ENCODE measurements around the gene PPP1R9A.

The PPP1R9A gene

DNA sequence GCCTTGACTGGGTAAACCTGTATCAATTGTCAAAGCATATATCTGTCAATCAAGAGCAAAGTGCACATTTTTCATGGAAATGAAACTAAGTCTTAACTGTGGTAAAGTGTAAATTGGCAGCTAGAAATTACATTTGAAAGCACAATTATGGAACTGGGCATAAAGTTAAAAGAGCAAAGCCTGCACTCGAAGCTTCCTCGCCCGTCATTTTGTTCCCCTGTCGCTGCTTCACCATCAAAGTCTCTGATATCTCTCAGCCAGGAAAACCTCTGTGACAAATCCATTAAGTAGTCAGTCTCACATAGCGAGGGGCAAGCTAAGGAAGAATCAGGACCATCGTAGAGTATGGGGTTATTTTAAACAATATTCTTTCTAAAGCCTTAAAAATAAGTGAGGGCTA lies 389.1 kb downstream of the PPP1R9A start:
- Histone ChIP-seq H3K4me1 (ENCODE audit: control insufficient read depth, insufficient read depth, low read length, unreplicated experiment) (no peaks in the 10 kb centered on the region), H3K36me3 (ENCODE audit: insufficient read depth, low read length) (no peaks in the 10 kb centered on the region), H3K27ac (ENCODE audit: low read depth, low read length) (no peak overlapping the region), H3K27me3 (ENCODE audit: insufficient read depth, low read length) (peaks cover 10% of the 10 kb centered on the region), H3K79me2 (ENCODE audit: control insufficient read depth, insufficient read depth, low read length, unreplicated experiment) (no peaks in the 10 kb centered on the region), H3K4me3 (ENCODE audit: low read depth, low read length) (no peak overlapping the region), H2AFZ (ENCODE audit: low read length, unreplicated experiment) (no peak overlapping the region)

DNA sequence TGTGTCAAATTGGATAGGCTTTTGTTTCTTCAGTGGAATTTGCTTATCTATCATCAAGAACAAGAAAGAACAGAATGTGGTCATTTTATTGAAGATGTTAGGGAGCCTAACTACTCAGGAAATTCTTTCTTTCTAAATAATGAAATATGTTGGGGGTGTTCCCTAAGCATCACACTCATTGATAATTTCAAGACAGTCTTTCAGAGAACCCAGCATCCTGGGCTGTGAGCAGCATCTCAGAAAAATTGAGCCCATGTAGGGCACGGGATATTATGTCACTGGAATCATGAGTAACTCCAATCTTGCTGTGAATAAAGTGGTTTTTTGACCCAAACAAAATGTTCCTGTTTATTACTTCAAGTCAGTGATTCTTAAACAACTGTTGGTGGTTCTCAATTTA lies 389.6 kb downstream of the PPP1R9A start:
- no peak overlapping the region for H3K4me3 ChIP-seq (ENCODE audit: low read depth, low read length)
- no peak overlapping the region for H2AFZ ChIP-seq (ENCODE audit: low read length, unreplicated experiment)
- peaks cover 10% of the 10 kb centered on the region for H3K27me3 ChIP-seq (ENCODE audit: insufficient read depth, low read length)
- H3K4me1 ChIP-seq (ENCODE audit: control insufficient read depth, insufficient read depth, low read length, unreplicated experiment): no peaks in the 10 kb centered on the region
- no peak overlapping the region for H3K27ac ChIP-seq (ENCODE audit: low read depth, low read length)
- H3K36me3 ChIP-seq (ENCODE audit: insufficient read depth, low read length): no peaks in the 10 kb centered on the region
- no peaks in the 10 kb centered on the region for H3K79me2 ChIP-seq (ENCODE audit: control insufficient read depth, insufficient read depth, low read length, unreplicated experiment)

GRCh38 chr7:95298091-95298490 lies 390.7 kb downstream of the PPP1R9A start:
- no peak overlapping the region for H3K4me3 ChIP-seq (ENCODE audit: low read depth, low read length)
- H3K79me2 ChIP-seq (ENCODE audit: control insufficient read depth, insufficient read depth, low read length, unreplicated experiment): no peaks in the 10 kb centered on the region
- no peak overlapping the region for H2AFZ ChIP-seq (ENCODE audit: low read length, unreplicated experiment)
- H3K27me3 ChIP-seq (ENCODE audit: insufficient read depth, low read length): peaks cover 17% of the 10 kb centered on the region
- no peaks in the 10 kb centered on the region for H3K36me3 ChIP-seq (ENCODE audit: insufficient read depth, low read length)
- no peak overlapping the region for H3K27ac ChIP-seq (ENCODE audit: low read depth, low read length)
- H3K4me1 ChIP-seq (ENCODE audit: control insufficient read depth, insufficient read depth, low read length, unreplicated experiment): no peaks in the 10 kb centered on the region

DNA sequence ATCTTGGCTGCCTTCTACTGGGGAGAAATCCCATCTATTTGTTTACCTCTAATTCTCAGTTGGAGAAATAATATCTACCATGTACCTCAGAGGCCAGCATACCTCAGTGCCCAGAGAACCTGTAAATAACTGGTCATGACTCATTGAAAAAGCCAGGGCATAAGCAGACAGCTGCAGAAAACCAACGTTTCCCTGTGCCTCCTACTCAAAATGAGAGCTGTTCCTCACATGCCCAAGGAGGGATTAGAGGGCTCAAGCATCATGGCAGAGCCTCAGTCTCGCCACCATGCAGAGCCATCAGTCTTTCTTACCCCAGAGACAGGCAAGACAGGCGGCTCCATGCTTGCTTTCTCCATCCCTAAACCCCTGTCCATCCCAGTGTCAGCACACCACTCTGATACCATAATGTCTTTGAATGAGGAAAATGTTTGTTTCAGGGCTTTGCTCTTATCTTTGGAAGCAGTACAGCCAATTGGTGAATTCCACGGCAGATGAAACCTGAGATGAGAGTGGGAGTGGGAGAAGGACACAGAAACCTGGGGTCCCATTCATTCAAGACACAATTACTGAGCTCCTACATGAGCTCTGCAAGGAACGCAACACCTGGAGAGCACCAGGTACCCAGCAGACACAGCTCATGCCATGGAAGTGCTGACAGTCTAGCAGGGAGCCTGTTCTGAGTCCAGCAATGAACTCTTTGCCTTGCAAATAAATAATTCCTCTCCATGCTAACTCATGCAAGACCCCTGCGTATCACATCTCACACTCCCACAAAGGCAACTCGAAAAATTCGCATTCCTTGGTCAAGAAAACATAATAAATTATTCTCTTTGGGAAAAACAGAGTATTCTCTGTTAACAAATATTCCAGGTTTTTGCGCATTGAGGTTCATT lies 395.9 kb downstream of the PPP1R9A start:
- no peak overlapping the region for H3K4me3 ChIP-seq (ENCODE audit: low read depth, low read length)
- peaks cover 19% of the 10 kb centered on the region for H3K27me3 ChIP-seq (ENCODE audit: insufficient read depth, low read length)
- no peaks in the 10 kb centered on the region for H3K79me2 ChIP-seq (ENCODE audit: control insufficient read depth, insufficient read depth, low read length, unreplicated experiment)
- no peaks in the 10 kb centered on the region for H3K4me1 ChIP-seq (ENCODE audit: control insufficient read depth, insufficient read depth, low read length, unreplicated experiment)
- H2AFZ ChIP-seq (ENCODE audit: low read length, unreplicated experiment): no peak overlapping the region
- H3K27ac ChIP-seq (ENCODE audit: low read depth, low read length): no peak overlapping the region
- H3K36me3 ChIP-seq (ENCODE audit: insufficient read depth, low read length): no peaks in the 10 kb centered on the region

DNA sequence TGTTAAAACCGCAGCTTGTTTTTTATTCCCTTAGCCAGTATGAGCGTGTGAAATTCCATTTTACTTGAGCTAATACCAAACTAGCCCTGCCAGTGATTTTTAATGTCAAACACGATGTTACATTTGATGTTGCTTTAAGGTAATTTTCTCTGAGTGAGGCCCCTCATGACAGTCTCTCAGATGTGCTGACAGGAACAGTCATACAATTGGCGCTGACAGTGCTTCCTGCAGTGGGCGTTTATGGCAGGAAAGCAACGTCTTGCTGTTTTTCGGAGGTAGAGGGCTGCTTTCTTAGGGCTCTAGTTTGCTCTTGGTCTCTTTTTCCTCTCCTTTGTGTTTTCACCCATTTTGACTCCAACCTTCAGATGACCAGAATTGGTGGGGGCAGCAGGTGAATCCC lies 397.6 kb downstream of the PPP1R9A start:
- Histone ChIP-seq H3K36me3 (ENCODE audit: insufficient read depth, low read length) (no peaks in the 10 kb centered on the region), H3K4me1 (ENCODE audit: control insufficient read depth, insufficient read depth, low read length, unreplicated experiment) (no peaks in the 10 kb centered on the region), H3K27ac (ENCODE audit: low read depth, low read length) (no peak overlapping the region), H3K27me3 (ENCODE audit: insufficient read depth, low read length) (peaks cover 17% of the 10 kb centered on the region), H3K79me2 (ENCODE audit: control insufficient read depth, insufficient read depth, low read length, unreplicated experiment) (no peaks in the 10 kb centered on the region), H3K4me3 (ENCODE audit: low read depth, low read length) (no peak overlapping the region), H2AFZ (ENCODE audit: low read length, unreplicated experiment) (no peak overlapping the region)

GRCh38 chr7:95309951-95310350 lies 402.6 kb downstream of the PPP1R9A start:
- Histone ChIP-seq H3K4me1 (ENCODE audit: control insufficient read depth, insufficient read depth, low read length, unreplicated experiment) (no peaks in the 10 kb centered on the region), H3K36me3 (ENCODE audit: insufficient read depth, low read length) (no peaks in the 10 kb centered on the region), H3K79me2 (ENCODE audit: control insufficient read depth, insufficient read depth, low read length, unreplicated experiment) (no peaks in the 10 kb centered on the region), H3K27ac (ENCODE audit: low read depth, low read length) (no peak overlapping the region), H3K4me3 (ENCODE audit: low read depth, low read length) (no peak overlapping the region), H2AFZ (ENCODE audit: low read length, unreplicated experiment) (no peak overlapping the region), H3K27me3 (ENCODE audit: insufficient read depth, low read length) (no peaks in the 10 kb centered on the region)

GRCh38 chr7:95311389-95311788 lies 404.0 kb downstream of the PPP1R9A start:
- no peak overlapping the region for H3K4me3 ChIP-seq (ENCODE audit: low read depth, low read length)
- no peak overlapping the region for H2AFZ ChIP-seq (ENCODE audit: low read length, unreplicated experiment)
- H3K27me3 ChIP-seq (ENCODE audit: insufficient read depth, low read length): no peaks in the 10 kb centered on the region
- H3K36me3 ChIP-seq (ENCODE audit: insufficient read depth, low read length): no peaks in the 10 kb centered on the region
- no peak overlapping the region for H3K27ac ChIP-seq (ENCODE audit: low read depth, low read length)
- H3K79me2 ChIP-seq (ENCODE audit: control insufficient read depth, insufficient read depth, low read length, unreplicated experiment): no peaks in the 10 kb centered on the region
- no peaks in the 10 kb centered on the region for H3K4me1 ChIP-seq (ENCODE audit: control insufficient read depth, insufficient read depth, low read length, unreplicated experiment)

GRCh38 chr7:95312561-95312960 lies 405.2 kb downstream of the PPP1R9A start:
- H3K27me3 ChIP-seq (ENCODE audit: insufficient read depth, low read length): no peaks in the 10 kb centered on the region
- H3K79me2 ChIP-seq (ENCODE audit: control insufficient read depth, insufficient read depth, low read length, unreplicated experiment): no peaks in the 10 kb centered on the region
- no peak overlapping the region for H2AFZ ChIP-seq (ENCODE audit: low read length, unreplicated experiment)
- no peak overlapping the region for H3K27ac ChIP-seq (ENCODE audit: low read depth, low read length)
- no peaks in the 10 kb centered on the region for H3K4me1 ChIP-seq (ENCODE audit: control insufficient read depth, insufficient read depth, low read length, unreplicated experiment)
- H3K36me3 ChIP-seq (ENCODE audit: insufficient read depth, low read length): no peaks in the 10 kb centered on the region
- H3K4me3 ChIP-seq (ENCODE audit: low read depth, low read length): no peak overlapping the region

- Histone ChIP-seq H3K27me3 (ENCODE audit: insufficient read depth, low read length) (no peaks in the 10 kb centered on the region), H3K79me2 (ENCODE audit: control insufficient read depth, insufficient read depth, low read length, unreplicated experiment) (no peaks in the 10 kb centered on the region)
These were observed 409.2 kb downstream of the PPP1R9A start for GRCh38 chr7:95316588-95316987.

DNA sequence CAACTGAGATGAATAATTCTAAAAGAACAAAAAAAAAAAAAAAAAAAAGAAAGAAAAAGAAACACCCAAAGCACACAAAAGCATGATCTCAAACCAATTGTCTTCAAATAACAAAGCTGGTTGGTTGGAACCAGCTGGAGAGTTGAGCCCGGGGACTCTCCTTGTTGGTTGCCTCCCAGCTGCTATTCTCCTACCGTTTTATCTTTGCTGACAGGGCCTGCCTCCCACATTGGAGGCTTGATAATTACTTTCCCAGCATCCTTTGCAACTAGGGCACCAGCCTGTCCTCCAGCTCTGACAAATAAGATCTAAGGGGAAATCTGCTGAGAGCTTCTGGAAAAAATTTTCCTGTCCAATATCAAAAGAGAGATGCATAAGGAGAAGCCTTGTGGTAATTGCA lies 410.2 kb downstream of the PPP1R9A start:
- H3K27ac ChIP-seq (ENCODE audit: low read depth, low read length): no peak overlapping the region
- no peaks in the 10 kb centered on the region for H3K27me3 ChIP-seq (ENCODE audit: insufficient read depth, low read length)
- no peak overlapping the region for H3K4me3 ChIP-seq (ENCODE audit: low read depth, low read length)
- H2AFZ ChIP-seq (ENCODE audit: low read length, unreplicated experiment): no peak overlapping the region
- no peaks in the 10 kb centered on the region for H3K79me2 ChIP-seq (ENCODE audit: control insufficient read depth, insufficient read depth, low read length, unreplicated experiment)
- H3K4me1 ChIP-seq (ENCODE audit: control insufficient read depth, insufficient read depth, low read length, unreplicated experiment): no peaks in the 10 kb centered on the region
- H3K36me3 ChIP-seq (ENCODE audit: insufficient read depth, low read length): no peaks in the 10 kb centered on the region

More at GRCh38 chr7:95316588-95316987, 409.2 kb downstream of the PPP1R9A start:
- Histone ChIP-seq H2AFZ (ENCODE audit: low read length, unreplicated experiment) (no peak overlapping the region), H3K36me3 (ENCODE audit: insufficient read depth, low read length) (no peaks in the 10 kb centered on the region), H3K27ac (ENCODE audit: low read depth, low read length) (no peak overlapping the region), H3K4me1 (ENCODE audit: control insufficient read depth, insufficient read depth, low read length, unreplicated experiment) (no peaks in the 10 kb centered on the region), H3K4me3 (ENCODE audit: low read depth, low read length) (no peak overlapping the region)

GRCh38 chr7:95317966-95318365 lies 410.6 kb downstream of the PPP1R9A start:
- Histone ChIP-seq H2AFZ (ENCODE audit: low read length, unreplicated experiment) (no peak overlapping the region), H3K27ac (ENCODE audit: low read depth, low read length) (no peak overlapping the region), H3K79me2 (ENCODE audit: control insufficient read depth, insufficient read depth, low read length, unreplicated experiment) (no peaks in the 10 kb centered on the region), H3K27me3 (ENCODE audit: insufficient read depth, low read length) (no peaks in the 10 kb centered on the region), H3K36me3 (ENCODE audit: insufficient read depth, low read length) (no peaks in the 10 kb centered on the region), H3K4me1 (ENCODE audit: control insufficient read depth, insufficient read depth, low read length, unreplicated experiment) (no peaks in the 10 kb centered on the region), H3K4me3 (ENCODE audit: low read depth, low read length) (no peak overlapping the region)
